Measurements from ENCODE around the gene OPN4.

DNA sequence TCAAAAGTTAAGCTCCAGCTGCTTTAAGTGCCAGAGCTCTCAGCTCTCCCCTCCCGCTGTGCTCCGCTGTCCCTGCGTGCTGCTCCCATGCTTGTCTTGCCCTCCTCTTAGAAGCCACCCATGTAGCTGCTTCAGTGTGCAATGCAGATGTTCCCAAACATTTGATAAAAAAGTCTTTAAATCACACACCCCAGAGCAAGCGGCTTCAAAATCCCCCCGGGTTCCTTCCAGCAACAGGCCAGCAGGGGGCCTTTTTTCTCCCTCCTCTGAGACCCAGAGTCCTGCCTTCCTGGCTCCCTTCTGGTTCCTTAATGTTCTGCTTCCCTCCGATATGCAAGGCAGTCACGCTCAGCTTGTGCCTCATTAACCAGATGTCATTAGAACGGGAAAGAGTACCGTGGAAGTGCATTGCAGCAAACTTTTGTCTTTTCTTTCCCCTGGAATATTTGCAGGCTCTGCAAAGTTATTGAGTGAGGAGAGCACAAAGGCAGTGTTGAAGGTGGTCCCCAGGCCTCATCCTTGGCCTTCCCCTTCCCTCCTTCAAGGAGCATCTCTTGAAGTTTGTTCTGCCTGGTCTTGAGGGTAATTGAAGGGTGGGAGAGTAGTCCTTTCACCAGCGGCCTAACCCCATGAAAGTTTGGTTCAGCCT, 39.5 kb downstream of the OPN4 start:
- TF ChIP-seq, protein P1, sequence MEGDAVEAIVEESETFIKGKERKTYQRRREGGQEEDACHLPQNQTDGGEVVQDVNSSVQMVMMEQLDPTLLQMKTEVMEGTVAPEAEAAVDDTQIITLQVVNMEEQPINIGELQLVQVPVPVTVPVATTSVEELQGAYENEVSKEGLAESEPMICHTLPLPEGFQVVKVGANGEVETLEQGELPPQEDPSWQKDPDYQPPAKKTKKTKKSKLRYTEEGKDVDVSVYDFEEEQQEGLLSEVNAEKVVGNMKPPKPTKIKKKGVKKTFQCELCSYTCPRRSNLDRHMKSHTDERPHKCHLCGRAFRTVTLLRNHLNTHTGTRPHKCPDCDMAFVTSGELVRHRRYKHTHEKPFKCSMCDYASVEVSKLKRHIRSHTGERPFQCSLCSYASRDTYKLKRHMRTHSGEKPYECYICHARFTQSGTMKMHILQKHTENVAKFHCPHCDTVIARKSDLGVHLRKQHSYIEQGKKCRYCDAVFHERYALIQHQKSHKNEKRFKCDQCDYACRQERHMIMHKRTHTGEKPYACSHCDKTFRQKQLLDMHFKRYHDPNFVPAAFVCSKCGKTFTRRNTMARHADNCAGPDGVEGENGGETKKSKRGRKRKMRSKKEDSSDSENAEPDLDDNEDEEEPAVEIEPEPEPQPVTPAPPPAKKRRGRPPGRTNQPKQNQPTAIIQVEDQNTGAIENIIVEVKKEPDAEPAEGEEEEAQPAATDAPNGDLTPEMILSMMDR (IDR thresholded peaks at IDR 0.05) = peak in 4 of 5 experiments; percentile 59 to 69 (median 62)
- TF ChIP-seq POLR2A (IDR thresholded peaks at IDR 0.05) (no peak), EP300 (IDR thresholded peaks at IDR 0.05; ENCODE audit: low read depth) (no peak)

Measured in transverse colon (tissue), 3 donors.